K562 (cell line): ENCODE measurements around the gene EXOC3.

Source experiments
- CBFB ChIP-seq: sonication (generic); formaldehyde crosslinking; IDR thresholded peaks from 2 replicates; pipeline ENCODE4 v1.4.0; 2020; ENCODE audit warnings: mild to moderate bottlenecking, missing genetic modification reagents
- CTCF ChIP-seq, 3 experiments: IDR thresholded peaks in 2 of 3; conservative IDR thresholded peaks in 1 of 3; 2 replicates each; pipeline ENCODE4 v1.5.1; 2011 to 2012; ENCODE audit warnings: low read length in 3 of 3, mild to moderate bottlenecking in 3 of 3, control low read depth in 2 of 3, improper control_type of control experiment in 1 of 3, inconsistent platforms in 1 of 3, low read depth in 1 of 3, mixed read lengths in 1 of 3, moderate library complexity in 1 of 3; ENCODE audit not compliant: insufficient read depth in 2 of 3
- EGR1 ChIP-seq: fragments of 450-650 bp; conservative IDR thresholded peaks from 2 replicates; pipeline ENCODE4 v1.6.1; 2017; ENCODE audit warnings: mild to moderate bottlenecking
- RNF2 ChIP-seq: sonication (generic); IDR thresholded peaks from 2 replicates; pipeline ENCODE4 v1.6.1; 2016
- SMAD3 ChIP-seq: fragments of 450-650 bp; formaldehyde crosslinking; conservative IDR thresholded peaks from 2 replicates; pipeline ENCODE4 v1.4.0; 2020; ENCODE audit warnings: mild to moderate bottlenecking
- THRAP3 ChIP-seq: fragments of 450-650 bp; IDR thresholded peaks from 2 replicates; pipeline ENCODE4 v1.6.1; 2016; ENCODE audit warnings: mild to moderate bottlenecking, inconsistent platforms, borderline replicate concordance
- ZHX1 ChIP-seq: fragments of 150-350 bp; conservative IDR thresholded peaks from 2 replicates; pipeline ENCODE4 v1.6.1; 2014; ENCODE audit warnings: low read length
- ZNF217 ChIP-seq: sonication (generic); formaldehyde crosslinking; IDR thresholded peaks from 2 replicates; pipeline ENCODE4 v1.8.0; 2022; ENCODE audit warnings: mild to moderate bottlenecking, missing genetic modification reagents
- ZNF79 ChIP-seq: fragments of 250-450 bp; sonication (Bioruptor Pico); IDR thresholded peaks from 2 replicates; pipeline ENCODE4 v1.4.0; 2020; ENCODE audit warnings: low read depth, mild to moderate bottlenecking, moderate library complexity

GRCh38 chr5:415928-416635, 26.9 kb upstream of the EXOC3 start:
- TF ChIP-seq CBFB (no peak; the same call in 1 of the 2 replicates), ZNF217 (CRISPR knock-in tag) (no peak), ZHX1 (no peak), THRAP3 (no peak), EGR1 (no peak), RNF2 (no peak), CTCF (IDR thresholded peaks at IDR 0.05 in 2 of 3, conservative IDR thresholded peaks at IDR 0.05 in 1 of 3; ENCODE audit: insufficient read depth in 2 of 3, low read depth in 1 of 3, low read length in 3 of 3) (no peak), ZNF79 (no peak), SMAD3 (CRISPR knock-in tag) (no peak)
